Measurements from ENCODE around the gene GMNN. TPM values are rescaled to one million over a fixed set of nuclear protein-coding genes. Genes with fewer than 3 reads are reported as not detected.
"Not testable (repeated sequence)": the region's sequence is repeated elsewhere in the genome, so short reads cannot be mapped to it uniquely, and the experiment has no call there.

The GMNN gene
- 44.7 TPM for total RNA-seq
- polyA plus RNA-seq: 15.4 TPM

DNA sequence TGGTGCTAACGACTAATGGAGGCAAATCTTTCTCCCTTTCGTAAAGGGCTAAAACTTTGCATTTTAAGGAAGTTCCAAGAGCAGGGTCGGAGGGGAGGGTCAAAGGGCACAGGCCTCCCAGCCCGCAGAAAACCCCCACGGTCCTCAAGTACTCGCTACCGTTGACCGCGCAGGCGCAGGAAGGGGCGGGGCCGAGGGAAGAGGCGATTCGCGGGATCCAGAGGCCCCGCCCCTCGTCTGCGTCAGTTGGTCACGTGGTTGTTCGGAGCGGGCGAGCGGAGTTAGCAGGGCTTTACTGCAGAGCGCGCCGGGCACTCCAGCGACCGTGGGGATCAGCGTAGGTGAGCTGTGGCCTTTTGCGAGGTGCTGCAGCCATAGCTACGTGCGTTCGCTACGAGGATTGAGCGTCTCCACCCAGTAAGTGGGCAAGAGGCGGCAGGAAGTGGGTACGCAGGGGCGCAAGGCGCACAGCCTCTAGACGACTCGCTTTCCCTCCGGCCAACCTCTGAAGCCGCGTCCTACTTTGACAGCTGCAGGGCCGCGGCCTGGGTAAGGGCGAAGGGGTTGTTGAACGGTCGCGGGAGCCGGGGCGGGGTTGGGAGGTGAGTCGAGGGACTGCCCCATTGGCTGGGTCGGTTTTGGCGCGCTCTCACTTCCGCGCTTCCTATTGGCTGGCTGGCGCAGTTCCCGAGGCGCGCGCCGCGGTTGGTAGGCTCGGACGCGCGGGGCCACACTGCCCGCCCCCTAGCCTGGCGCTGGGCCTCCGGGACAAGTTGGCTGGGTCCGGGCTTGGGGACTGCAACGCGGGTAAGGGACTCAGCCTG is at the start of gene GMNN:
Gene GMNN, plus strand, starts transcription at position 242 of the 824 bp plus-strand sequence. CDS start 2,310 bp downstream, outside the sequence.
- peak within 1 kb of the TSS; percentile 70 for H3K27ac ChIP-seq (ENCODE audit: low read depth)
- under 1% methylated on average over 75 of the region's 75 CpGs for WGBS
- peak; percentile 94 for DNase-seq (ENCODE audit: extremely low spot score)
- H3K4me3 ChIP-seq (ENCODE audit: low read depth, low read length): peak within 1 kb of the TSS; percentile 61
- no peaks in the 10 kb centered on the region for H3K36me3 ChIP-seq (ENCODE audit: insufficient read depth)
- no peaks in the 10 kb centered on the region for H3K4me1 ChIP-seq (ENCODE audit: insufficient read depth)

DNA sequence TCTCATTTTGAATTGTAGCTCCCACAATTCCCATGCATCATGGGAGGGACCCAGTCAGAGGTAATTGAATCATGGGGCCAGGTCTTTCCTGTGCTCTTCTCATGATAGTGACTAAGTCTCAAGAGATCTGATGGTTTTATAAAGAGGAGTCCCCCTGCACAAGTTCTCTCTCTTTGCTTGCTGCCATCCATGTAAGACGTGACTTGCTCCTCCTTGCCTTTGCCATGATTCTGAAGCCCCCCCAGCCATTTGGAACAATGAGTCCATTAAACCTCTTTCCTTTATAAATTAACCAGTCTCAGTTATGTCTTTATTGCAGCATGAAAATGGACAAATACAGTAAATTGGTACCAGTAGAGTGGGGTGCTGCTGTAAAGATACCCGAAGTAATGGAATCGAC is 44.1 kb upstream of the GMNN start:
- not testable (repeated sequence) for H3K4me3 ChIP-seq (ENCODE audit: low read depth, low read length); H3K27ac ChIP-seq (ENCODE audit: low read depth); H3K4me1 ChIP-seq (ENCODE audit: insufficient read depth); H3K36me3 ChIP-seq (ENCODE audit: insufficient read depth); DNase-seq (ENCODE audit: extremely low spot score)
- 95% methylated on average over 3 of the region's 3 CpGs for WGBS

DNA sequence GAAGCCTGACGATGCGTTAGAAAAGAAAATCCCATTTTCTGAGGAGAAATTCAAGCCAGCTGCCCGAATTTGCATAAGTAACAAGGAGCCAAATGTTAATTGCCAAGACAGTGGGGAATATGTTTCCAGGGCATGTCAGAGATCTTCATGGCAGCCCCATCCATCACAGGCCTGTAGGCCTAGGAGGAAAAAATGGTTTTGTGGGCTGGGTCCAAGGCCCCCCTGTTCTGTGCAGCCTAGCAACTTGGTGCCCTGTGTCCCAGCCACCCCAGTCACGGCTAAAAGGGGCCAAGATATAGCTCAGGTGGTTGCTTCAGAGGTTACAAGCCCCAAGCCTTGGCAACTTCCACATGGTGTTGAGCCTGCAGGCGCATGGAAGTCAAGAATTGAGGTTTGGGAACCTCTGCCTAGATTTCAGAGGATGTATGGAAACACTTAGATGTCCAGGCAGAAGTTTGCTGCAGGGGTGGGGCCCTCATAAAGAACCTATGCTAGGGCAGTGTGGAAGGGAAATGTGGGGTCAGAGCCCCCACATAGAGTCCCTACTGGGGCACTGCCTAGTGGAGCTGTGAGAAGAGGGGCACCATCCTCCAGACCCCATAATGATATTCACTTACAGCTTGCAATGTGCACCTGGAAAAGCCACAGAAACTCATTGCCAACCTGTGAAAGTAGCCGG is 43.1 kb upstream of the GMNN start:
- not testable (repeated sequence) for H3K36me3 ChIP-seq (ENCODE audit: insufficient read depth); DNase-seq (ENCODE audit: extremely low spot score); H3K4me3 ChIP-seq (ENCODE audit: low read depth, low read length); H3K27ac ChIP-seq (ENCODE audit: low read depth); H3K4me1 ChIP-seq (ENCODE audit: insufficient read depth)
- WGBS: 86% methylated on average over 6 of the region's 6 CpGs

- no peak for DNase-seq (ENCODE audit: extremely low spot score)
- H3K27ac ChIP-seq (ENCODE audit: low read depth): no peak overlapping the region
- no peak overlapping the region for H3K4me3 ChIP-seq (ENCODE audit: low read depth, low read length)
- no peaks in the 10 kb centered on the region for H3K36me3 ChIP-seq (ENCODE audit: insufficient read depth)
- 85% methylated on average over 1 of the region's 1 CpG for WGBS
- no peaks in the 10 kb centered on the region for H3K4me1 ChIP-seq (ENCODE audit: insufficient read depth)
These were observed 40.6 kb upstream of the GMNN start for GRCh38 chr6:24734166-24734565.

DNA sequence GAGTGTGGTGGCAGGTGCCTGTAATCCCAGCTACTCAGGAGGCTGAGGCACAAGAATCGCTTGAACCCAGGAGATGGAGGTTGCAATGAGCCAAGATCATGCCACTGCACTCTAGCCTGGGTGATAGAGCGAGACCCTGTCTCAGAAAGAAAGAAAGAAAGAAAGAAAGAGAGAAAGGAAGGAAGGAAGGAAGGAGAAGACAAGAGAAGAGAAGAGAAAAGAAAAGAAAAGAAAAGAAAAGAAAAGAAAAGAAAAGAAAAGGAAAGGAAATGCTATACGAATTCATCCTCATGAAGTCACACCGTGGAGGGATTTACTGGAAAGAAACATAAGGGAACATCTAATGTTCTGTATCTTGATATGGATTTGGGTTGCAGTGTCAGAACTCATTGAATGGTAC is 40.0 kb upstream of the GMNN start:
- 91% methylated on average over 4 of the region's 4 CpGs for WGBS
- not testable (repeated sequence) for H3K4me1 ChIP-seq (ENCODE audit: insufficient read depth); H3K4me3 ChIP-seq (ENCODE audit: low read depth, low read length); DNase-seq (ENCODE audit: extremely low spot score); H3K36me3 ChIP-seq (ENCODE audit: insufficient read depth); H3K27ac ChIP-seq (ENCODE audit: low read depth)

DNA sequence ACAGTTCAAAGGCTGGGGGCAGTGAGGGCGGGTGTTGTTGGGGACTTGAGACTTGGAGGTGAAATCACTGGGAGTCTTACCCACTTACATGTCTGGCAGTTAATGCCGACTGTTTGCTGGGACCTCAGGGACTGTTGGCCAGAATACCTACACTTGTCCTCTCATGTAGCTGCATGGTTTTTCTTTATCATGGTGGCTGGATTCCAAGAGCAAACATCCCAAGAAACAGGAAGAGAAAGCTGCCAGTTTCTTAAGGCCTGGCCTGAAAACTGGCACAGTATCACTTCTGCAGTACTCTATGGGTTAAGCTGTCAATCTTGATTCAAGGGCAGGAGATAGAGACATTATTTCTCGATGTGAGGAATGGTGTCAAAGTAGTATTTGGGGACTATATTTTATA is 36.0 kb upstream of the GMNN start:
- Histone ChIP-seq H3K36me3 (ENCODE audit: insufficient read depth) (no peaks in the 10 kb centered on the region), H3K4me1 (ENCODE audit: insufficient read depth) (no peaks in the 10 kb centered on the region), H3K4me3 (ENCODE audit: low read depth, low read length) (no peak overlapping the region), H3K27ac (ENCODE audit: low read depth) (no peak overlapping the region)
- no peak for DNase-seq (ENCODE audit: extremely low spot score)
- 64% methylated on average over 3 of the region's 3 CpGs for WGBS

- no peak for DNase-seq (ENCODE audit: extremely low spot score)
- H3K36me3 ChIP-seq (ENCODE audit: insufficient read depth): no peaks in the 10 kb centered on the region
- H3K27ac ChIP-seq (ENCODE audit: low read depth): no peak overlapping the region
These were observed 33.9 kb upstream of the GMNN start for GRCh38 chr6:24740861-24741260.

GRCh38 chr6:24742216-24742738 is 32.5 kb upstream of the GMNN start:
- H3K4me1 ChIP-seq (ENCODE audit: insufficient read depth): no peaks in the 10 kb centered on the region
- WGBS: 82% methylated on average over 5 of the region's 5 CpGs

More at GRCh38 chr6:24740861-24741260, 33.9 kb upstream of the GMNN start:
- Histone ChIP-seq H3K4me3 (ENCODE audit: low read depth, low read length) (no peak overlapping the region), H3K4me1 (ENCODE audit: insufficient read depth) (no peaks in the 10 kb centered on the region)

GRCh38 chr6:24743265-24743943 is 31.3 kb upstream of the GMNN start:
- H3K4me3 ChIP-seq (ENCODE audit: low read depth, low read length): no peak overlapping the region
- no peak for DNase-seq (ENCODE audit: extremely low spot score)
- H3K4me1 ChIP-seq (ENCODE audit: insufficient read depth): no peaks in the 10 kb centered on the region
- 71% methylated on average over 2 of the region's 2 CpGs for WGBS
- peak overlapping the region; percentile 71 for H3K27ac ChIP-seq (ENCODE audit: low read depth)
- H3K36me3 ChIP-seq (ENCODE audit: insufficient read depth): no peaks in the 10 kb centered on the region

More at GRCh38 chr6:24742216-24742738, 32.5 kb upstream of the GMNN start:
- DNase-seq (ENCODE audit: extremely low spot score): no peak
- Histone ChIP-seq H3K36me3 (ENCODE audit: insufficient read depth) (no peaks in the 10 kb centered on the region), H3K27ac (ENCODE audit: low read depth) (no peak overlapping the region), H3K4me3 (ENCODE audit: low read depth, low read length) (no peak overlapping the region)

- H3K36me3 ChIP-seq (ENCODE audit: insufficient read depth): no peaks in the 10 kb centered on the region
- H3K4me1 ChIP-seq (ENCODE audit: insufficient read depth): no peaks in the 10 kb centered on the region
- DNase-seq (ENCODE audit: extremely low spot score): no peak
- H3K27ac ChIP-seq (ENCODE audit: low read depth): no peak overlapping the region
- WGBS: 82% methylated on average over 3 of the region's 3 CpGs
- H3K4me3 ChIP-seq (ENCODE audit: low read depth, low read length): no peak overlapping the region
These were observed 30.8 kb upstream of the GMNN start for GRCh38 chr6:24743944-24744335.

DNA sequence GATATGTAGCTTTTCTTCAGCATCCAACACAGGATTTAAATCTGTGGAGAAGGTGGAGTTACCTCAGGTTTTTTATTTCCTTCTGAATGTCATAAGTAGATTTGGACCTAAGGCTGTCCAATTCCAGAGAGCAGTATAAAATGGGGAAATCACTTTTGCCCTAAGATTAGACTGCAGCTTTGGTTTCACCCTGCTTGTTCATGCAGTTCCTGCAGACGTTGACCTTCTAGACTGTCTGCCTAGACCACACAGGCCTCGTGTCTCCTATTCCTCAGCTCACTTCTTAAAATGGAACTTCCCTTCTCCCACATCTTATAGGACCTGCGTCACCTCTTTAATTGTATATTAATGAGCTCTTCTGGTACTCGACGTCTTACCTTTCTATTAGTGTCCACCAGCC is 29.8 kb upstream of the GMNN start:
- H3K27ac ChIP-seq (ENCODE audit: low read depth): no peak overlapping the region
- WGBS: 75% methylated on average over 5 of the region's 5 CpGs

GRCh38 chr6:24749297-24749696 is 25.4 kb upstream of the GMNN start:
- no peak overlapping the region for H3K4me3 ChIP-seq (ENCODE audit: low read depth, low read length)
- no peaks in the 10 kb centered on the region for H3K4me1 ChIP-seq (ENCODE audit: insufficient read depth)
- 78% methylated on average over 3 of the region's 3 CpGs for WGBS

More for the DNA sequence above, 29.8 kb upstream of the GMNN start:
- Histone ChIP-seq H3K4me1 (ENCODE audit: insufficient read depth) (no peaks in the 10 kb centered on the region), H3K4me3 (ENCODE audit: low read depth, low read length) (no peak overlapping the region), H3K36me3 (ENCODE audit: insufficient read depth) (no peaks in the 10 kb centered on the region)
- DNase-seq (ENCODE audit: extremely low spot score): no peak

GRCh38 chr6:24750878-24751277 is 23.9 kb upstream of the GMNN start:
- not testable (repeated sequence) for H3K4me3 ChIP-seq (ENCODE audit: low read depth, low read length); DNase-seq (ENCODE audit: extremely low spot score); H3K27ac ChIP-seq (ENCODE audit: low read depth); H3K4me1 ChIP-seq (ENCODE audit: insufficient read depth); H3K36me3 ChIP-seq (ENCODE audit: insufficient read depth)
- WGBS: 76% methylated on average over 3 of the region's 3 CpGs

More at GRCh38 chr6:24749297-24749696, 25.4 kb upstream of the GMNN start:
- DNase-seq (ENCODE audit: extremely low spot score): no peak
- Histone ChIP-seq H3K36me3 (ENCODE audit: insufficient read depth) (no peaks in the 10 kb centered on the region), H3K27ac (ENCODE audit: low read depth) (no peak overlapping the region)

Data from urinary bladder (tissue), 4 donors.